ENCODE results near the gene DBH.

DNA sequence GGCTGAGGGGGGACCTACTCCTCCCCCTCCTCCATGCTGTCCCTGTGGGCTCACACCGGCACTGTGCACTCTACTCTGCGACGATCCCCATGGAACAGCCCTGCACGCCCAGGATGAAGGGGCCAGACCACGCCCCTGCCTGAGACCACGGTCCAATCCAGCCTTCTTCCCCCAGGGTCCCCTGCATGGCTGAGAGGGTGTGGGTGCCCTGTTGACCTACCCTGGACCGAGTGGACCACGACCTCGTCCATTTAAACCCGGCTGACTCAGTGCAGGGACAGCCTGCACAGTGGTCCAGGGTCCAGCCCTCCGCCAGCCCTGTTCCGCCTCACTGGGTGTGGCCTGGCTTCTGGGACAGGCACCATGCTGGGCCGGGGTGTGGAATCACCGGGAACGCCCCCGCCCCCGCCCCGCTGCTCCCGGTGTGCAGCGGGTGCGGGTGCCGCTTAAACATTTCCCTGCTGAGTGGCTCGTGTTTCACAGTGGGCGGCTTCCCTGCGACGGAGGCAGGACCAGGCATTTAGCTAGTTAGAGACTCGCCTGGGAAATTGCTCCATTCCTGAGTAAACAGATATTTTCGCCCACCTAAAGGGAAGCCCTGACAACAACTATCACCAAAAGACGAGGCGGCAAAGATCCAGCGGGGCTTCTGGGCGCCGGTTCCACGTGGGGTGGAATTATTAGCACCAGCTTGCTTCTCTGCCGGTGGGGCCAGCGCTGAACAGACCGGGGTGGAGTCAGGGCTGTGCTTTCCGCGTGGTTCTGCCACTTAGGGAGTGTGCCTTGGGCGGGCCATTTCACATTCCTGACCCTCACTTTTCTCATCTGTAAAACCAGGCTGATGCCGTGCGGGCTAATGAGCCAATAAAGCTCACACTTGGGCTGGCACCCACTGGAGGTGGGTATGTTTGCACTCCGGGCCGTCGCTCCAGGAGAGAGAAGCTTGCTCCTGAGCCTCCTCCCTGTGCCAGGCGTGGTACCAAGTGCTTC is 22.6 kb downstream of the DBH start:
- TF ChIP-seq ZNF501 (CRISPR knock-in tag; IDR thresholded peaks at IDR 0.05) (peak; percentile 75; the same call in 1 of the 2 replicates), ZNF260 (CRISPR knock-in tag; IDR thresholded peaks at IDR 0.05; ENCODE audit: borderline replicate concordance, low read depth) (no peak), GABPA (IDR thresholded peaks at IDR 0.05; ENCODE audit: low read depth, low read length) (no peak), GABPA (CRISPR knock-in tag; IDR thresholded peaks at IDR 0.05; ENCODE audit: low read depth) (no peak), RAD21 (CRISPR knock-in tag; IDR thresholded peaks at IDR 0.05) (peak; percentile 9; the same call in 1 of the 2 replicates), MAFK (conservative IDR thresholded peaks at IDR 0.05 in 1 of 2, IDR thresholded peaks at IDR 0.05 in 1 of 2; ENCODE audit: low read length in 2 of 2) (no peak), TBP (CRISPR knock-in tag; IDR thresholded peaks at IDR 0.05) (no peak), SP1 (IDR thresholded peaks at IDR 0.05) (no peak), SP1 (CRISPR knock-in tag; IDR thresholded peaks at IDR 0.05) (peak; percentile 51; the same call in 1 of the 2 replicates)
- TF ChIP-seq, protein P1, sequence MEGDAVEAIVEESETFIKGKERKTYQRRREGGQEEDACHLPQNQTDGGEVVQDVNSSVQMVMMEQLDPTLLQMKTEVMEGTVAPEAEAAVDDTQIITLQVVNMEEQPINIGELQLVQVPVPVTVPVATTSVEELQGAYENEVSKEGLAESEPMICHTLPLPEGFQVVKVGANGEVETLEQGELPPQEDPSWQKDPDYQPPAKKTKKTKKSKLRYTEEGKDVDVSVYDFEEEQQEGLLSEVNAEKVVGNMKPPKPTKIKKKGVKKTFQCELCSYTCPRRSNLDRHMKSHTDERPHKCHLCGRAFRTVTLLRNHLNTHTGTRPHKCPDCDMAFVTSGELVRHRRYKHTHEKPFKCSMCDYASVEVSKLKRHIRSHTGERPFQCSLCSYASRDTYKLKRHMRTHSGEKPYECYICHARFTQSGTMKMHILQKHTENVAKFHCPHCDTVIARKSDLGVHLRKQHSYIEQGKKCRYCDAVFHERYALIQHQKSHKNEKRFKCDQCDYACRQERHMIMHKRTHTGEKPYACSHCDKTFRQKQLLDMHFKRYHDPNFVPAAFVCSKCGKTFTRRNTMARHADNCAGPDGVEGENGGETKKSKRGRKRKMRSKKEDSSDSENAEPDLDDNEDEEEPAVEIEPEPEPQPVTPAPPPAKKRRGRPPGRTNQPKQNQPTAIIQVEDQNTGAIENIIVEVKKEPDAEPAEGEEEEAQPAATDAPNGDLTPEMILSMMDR (CRISPR knock-in tag; IDR thresholded peaks at IDR 0.05): peak; percentile 32

Measured in HepG2 (cell line).